Colonic mucosa (tissue), 4 donors: ENCODE data around the gene CUX1. TPM values are rescaled to one million over a fixed set of nuclear protein-coding genes. Genes with fewer than 3 reads are reported as not detected.

Experiments
- DNase-seq: peaks from one replicate; pipeline ENCODE4 v3.0.0-alpha.2; 2020
- H3K27ac ChIP-seq: fragments of 200-600 bp; one replicate; pipeline ENCODE4 v1.8.0; 2021
- H3K27me3 ChIP-seq: fragments of 200-600 bp; one replicate; pipeline ENCODE4 v1.8.0; 2021
- H3K36me3 ChIP-seq: fragments of 200-600 bp; one replicate; pipeline ENCODE4 v1.8.0; 2021
- H3K4me1 ChIP-seq: fragments of 200-600 bp; one replicate; pipeline ENCODE4 v1.8.0; 2021; ENCODE audit warnings: mild to moderate bottlenecking
- H3K4me3 ChIP-seq: fragments of 200-600 bp; one replicate; pipeline ENCODE4 v1.8.0; 2021
- H3K9ac ChIP-seq, 2 donors: one replicate each; pipeline ENCODE4 v1.7.0; 2013; ENCODE audit warnings: control low read depth in 2 of 2, low read depth in 2 of 2, low read length in 2 of 2
- H3K9me3 ChIP-seq: fragments of 200-600 bp; one replicate; pipeline ENCODE4 v1.8.0; 2021
- intact Hi-C: fragments of 100-400 bp; cut with DNase I; formaldehyde crosslinking; loops from one replicate; pipeline ENCODE4 v1.14.1; 2022
- total RNA-seq, 2 donors: library from RNA; stranded (reverse); fragmentation: NEBNext Ultra II Directional in 1 of 2; extraction: Animal tissue kit (Norgen Biotek cat#: 25700) in 1 of 2; gene quantifications; one replicate each; pipeline ENCODE4 v1.2.1, GENCODE V29; 2021
- TF ChIP-seq, protein P1 (sequence below): fragments of 200-600 bp; IDR thresholded peaks from one replicate; pipeline ENCODE4 v1.8.0; 2022; ENCODE audit warnings: antibody characterized with exemption, mild to moderate bottlenecking
- donor health status: healthy.
- donor health status: DM: no; HTN: no; CAD: no.
- donor health status: DM: no; HTN: no; CAD: no.

Gene CUX1
- total RNA-seq, 2 donors from 2014 or later: 68.5 to 97.5 TPM

DNA sequence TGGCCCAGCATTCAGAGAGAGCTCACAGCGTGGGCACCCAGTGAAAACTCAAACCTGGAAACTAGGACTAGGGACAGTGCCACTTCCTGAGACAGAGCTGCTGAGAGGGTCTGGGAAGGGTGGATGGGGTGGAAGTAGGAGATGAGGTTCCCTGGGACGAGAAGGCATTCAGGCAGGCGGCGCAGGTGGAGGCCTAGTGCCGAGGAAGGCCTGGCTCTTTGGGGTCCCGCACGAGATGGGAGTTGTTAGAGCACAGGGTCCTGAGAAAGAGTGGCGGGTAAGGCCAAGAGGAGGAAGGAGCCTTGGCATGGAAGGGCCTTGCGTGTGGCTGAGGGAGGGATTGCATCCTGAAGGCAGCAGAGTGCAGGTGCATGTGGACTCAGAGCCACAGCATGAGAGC lies 339.4 kb downstream of the CUX1 start:
- no peak overlapping the region for H3K9ac ChIP-seq
- H3K36me3 ChIP-seq: no peaks in the 10 kb centered on the region
- H3K27ac ChIP-seq: no peak overlapping the region
- no peaks in the 10 kb centered on the region for H3K4me1 ChIP-seq
- H3K9me3 ChIP-seq: no peaks in the 10 kb centered on the region
- intact Hi-C loops: no loop called here
- no peaks in the 10 kb centered on the region for H3K27me3 ChIP-seq
- no peak for DNase-seq
- H3K4me3 ChIP-seq: no peak overlapping the region
- TF ChIP-seq, protein P1, sequence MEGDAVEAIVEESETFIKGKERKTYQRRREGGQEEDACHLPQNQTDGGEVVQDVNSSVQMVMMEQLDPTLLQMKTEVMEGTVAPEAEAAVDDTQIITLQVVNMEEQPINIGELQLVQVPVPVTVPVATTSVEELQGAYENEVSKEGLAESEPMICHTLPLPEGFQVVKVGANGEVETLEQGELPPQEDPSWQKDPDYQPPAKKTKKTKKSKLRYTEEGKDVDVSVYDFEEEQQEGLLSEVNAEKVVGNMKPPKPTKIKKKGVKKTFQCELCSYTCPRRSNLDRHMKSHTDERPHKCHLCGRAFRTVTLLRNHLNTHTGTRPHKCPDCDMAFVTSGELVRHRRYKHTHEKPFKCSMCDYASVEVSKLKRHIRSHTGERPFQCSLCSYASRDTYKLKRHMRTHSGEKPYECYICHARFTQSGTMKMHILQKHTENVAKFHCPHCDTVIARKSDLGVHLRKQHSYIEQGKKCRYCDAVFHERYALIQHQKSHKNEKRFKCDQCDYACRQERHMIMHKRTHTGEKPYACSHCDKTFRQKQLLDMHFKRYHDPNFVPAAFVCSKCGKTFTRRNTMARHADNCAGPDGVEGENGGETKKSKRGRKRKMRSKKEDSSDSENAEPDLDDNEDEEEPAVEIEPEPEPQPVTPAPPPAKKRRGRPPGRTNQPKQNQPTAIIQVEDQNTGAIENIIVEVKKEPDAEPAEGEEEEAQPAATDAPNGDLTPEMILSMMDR: no peak

DNA sequence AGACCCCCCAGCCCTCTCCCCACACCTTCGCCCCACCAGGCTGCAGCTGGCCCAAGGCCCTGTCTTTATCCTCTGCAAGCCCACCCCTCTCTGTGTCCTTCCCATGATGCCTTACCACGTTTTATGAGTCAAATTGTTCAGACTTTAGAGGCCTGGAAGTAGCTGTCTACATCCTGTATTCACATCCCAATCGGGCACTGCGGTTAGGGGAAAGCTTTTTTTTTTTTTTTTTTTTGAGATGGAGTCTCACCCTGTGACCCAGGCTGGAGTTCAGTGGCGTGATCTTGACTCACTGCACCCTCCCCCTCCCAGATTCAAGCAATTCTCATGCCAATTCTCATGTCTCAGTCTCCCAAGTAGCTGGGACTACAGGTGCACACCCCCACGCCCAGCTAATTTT lies 347.7 kb downstream of the CUX1 start:
- Histone ChIP-seq H3K9me3 (no peaks in the 10 kb centered on the region), H3K36me3 (no peaks in the 10 kb centered on the region), H3K27ac (no peak overlapping the region), H3K4me1 (no peaks in the 10 kb centered on the region), H3K4me3 (no peak overlapping the region), H3K27me3 (no peaks in the 10 kb centered on the region), H3K9ac (no peak overlapping the region)
- intact Hi-C loops: no loop called here
- TF ChIP-seq, protein P1: no peak
- DNase-seq: no peak

DNA sequence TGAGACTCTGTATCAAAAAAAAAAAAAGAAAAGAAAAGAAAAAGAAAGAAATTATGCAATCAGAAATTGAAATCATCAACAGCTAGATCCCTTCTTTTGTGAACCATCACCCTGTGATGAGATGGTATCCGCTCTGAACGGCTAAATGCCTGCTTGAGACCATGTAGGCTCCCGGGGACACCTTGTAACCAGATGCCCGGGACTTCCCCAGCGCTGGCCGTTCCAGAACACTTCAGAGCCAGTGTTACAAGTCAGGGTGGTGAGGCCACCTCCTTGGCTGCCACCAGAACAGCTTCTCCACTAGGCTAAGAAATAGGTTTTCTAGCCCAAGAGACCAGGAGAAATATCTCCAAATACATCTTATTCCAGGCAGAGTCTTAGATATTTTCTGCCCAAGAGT lies 349.8 kb downstream of the CUX1 start:
- Histone ChIP-seq H3K4me1 (no peaks in the 10 kb centered on the region), H3K9me3 (no peaks in the 10 kb centered on the region), H3K27me3 (no peaks in the 10 kb centered on the region), H3K36me3 (no peaks in the 10 kb centered on the region), H3K9ac (no peak overlapping the region), H3K27ac (no peak overlapping the region), H3K4me3 (no peak overlapping the region)
- TF ChIP-seq, protein P1: no peak
- DNase-seq: no peak
- intact Hi-C loops: no loop called here

DNA sequence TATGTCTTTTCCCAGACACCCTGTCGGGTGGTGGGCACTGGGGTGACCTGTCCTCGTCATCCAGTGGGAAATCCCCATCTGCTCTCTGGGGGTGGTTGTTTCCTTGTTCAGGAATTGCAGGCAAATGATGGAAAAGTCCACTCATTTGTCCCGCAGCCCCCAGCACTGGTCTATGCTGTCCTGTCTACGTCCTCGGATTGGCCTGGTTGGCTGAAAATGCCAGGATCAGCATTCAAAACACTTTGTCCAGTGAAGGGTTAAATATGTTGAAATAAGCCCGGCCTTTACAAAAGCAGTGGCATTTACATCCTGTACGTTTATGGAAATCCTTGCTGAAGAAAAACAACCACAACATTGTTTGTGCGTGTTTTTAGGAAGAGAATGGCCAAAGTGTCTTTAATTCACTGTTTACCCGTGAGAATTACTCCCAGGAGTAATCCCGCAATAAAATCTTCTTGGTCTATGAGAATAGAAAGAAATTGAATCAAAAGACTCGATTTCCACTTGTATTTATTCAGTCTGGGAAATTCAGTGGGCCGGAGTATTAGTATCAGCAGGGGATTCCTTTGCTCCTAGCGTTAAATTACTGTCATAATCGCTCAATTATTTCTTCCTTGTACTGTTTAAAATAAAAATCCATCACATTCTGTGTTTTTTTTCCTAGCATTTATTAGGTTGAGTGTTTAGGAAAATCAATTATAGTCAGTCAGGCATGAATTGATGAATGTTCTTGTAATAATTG lies 352.4 kb downstream of the CUX1 start:
- no peak for DNase-seq
- H3K4me1 ChIP-seq: no peaks in the 10 kb centered on the region
- no peak overlapping the region for H3K4me3 ChIP-seq
- intact Hi-C loops: no loop called here
- no peaks in the 10 kb centered on the region for H3K27me3 ChIP-seq
- TF ChIP-seq, protein P1: no peak
- no peaks in the 10 kb centered on the region for H3K36me3 ChIP-seq
- no peak overlapping the region for H3K27ac ChIP-seq
- H3K9me3 ChIP-seq: no peaks in the 10 kb centered on the region
- no peak overlapping the region for H3K9ac ChIP-seq

DNA sequence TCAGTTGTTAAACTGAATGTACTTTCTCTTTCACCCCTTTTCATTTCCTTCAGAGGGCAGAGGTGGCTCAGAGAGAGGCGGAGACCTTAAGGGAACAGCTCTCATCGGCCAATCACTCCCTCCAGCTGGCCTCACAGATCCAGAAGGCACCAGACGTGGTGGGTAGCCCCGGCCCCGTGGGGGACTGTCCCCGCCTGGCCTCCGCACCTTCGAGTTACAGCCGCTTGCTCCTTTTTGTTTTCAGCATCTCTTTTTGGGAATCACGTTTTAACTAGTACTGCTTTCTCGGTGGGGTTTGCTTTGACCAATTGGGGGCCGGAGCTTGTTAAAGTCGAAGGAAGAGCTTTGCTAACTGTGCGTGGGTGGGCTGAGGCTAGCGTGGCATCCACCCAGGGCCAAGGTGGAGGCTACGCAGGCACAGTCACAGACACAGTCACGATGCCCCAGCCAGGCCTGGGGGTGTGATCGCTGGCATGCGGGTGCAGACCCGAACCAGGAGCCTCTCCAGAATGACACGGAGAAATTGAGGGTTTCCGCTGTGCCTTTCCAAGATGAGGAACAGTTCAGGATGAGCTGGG lies 353.1 kb downstream of the CUX1 start:
- no peak overlapping the region for H3K9ac ChIP-seq
- no peaks in the 10 kb centered on the region for H3K9me3 ChIP-seq
- H3K27me3 ChIP-seq: no peaks in the 10 kb centered on the region
- intact Hi-C loops: no loop called here
- H3K36me3 ChIP-seq: no peaks in the 10 kb centered on the region
- H3K4me3 ChIP-seq: no peak overlapping the region
- TF ChIP-seq, protein P1: no peak
- no peak overlapping the region for H3K27ac ChIP-seq
- DNase-seq: no peak
- no peaks in the 10 kb centered on the region for H3K4me1 ChIP-seq
